HFFc6 (cell line): ENCODE results near the gene KCNK7. TPM values are rescaled to one million over a fixed set of nuclear protein-coding genes. Genes with fewer than 3 reads are reported as not detected.

Experiments used
- DNase-seq: peaks from one replicate; pipeline ENCODE4 v3.0.0-alpha.2; 2018
- H3K27ac Mint-ChIP-seq: 2 replicates; pipeline ENCODE4 v1.8.0; 2020; ENCODE audit warnings: mild to moderate bottlenecking, mixed read lengths
- H3K27me3 Mint-ChIP-seq: 2 replicates; pipeline ENCODE4 v1.8.0; 2021; ENCODE audit warnings: mild to moderate bottlenecking, moderate library complexity, mixed read lengths; ENCODE audit not compliant: insufficient read depth
- H3K36me3 Mint-ChIP-seq: 2 replicates; pipeline ENCODE4 v1.8.0; 2021; ENCODE audit warnings: low read depth, mixed read lengths
- H3K4me1 Mint-ChIP-seq: 2 replicates; pipeline ENCODE4 v1.8.0; 2020; ENCODE audit warnings: low read depth, mixed read lengths
- H3K4me3 Mint-ChIP-seq: 2 replicates; pipeline ENCODE4 v1.8.0; 2020; ENCODE audit warnings: mild to moderate bottlenecking, moderate library complexity, mixed read lengths
- H3K9me3 Mint-ChIP-seq: 2 replicates; pipeline ENCODE4 v1.8.0; 2020; ENCODE audit warnings: mild to moderate bottlenecking, mixed read lengths
- CTCF ChIP-seq: fragments of 200-600 bp; sonication (generic); IDR thresholded peaks from 2 replicates; pipeline ENCODE4 v1.5.0; 2021; ENCODE audit warnings: antibody characterized with exemption, mild to moderate bottlenecking
- total RNA-seq, 6 experiments: library from RNA; stranded (reverse); fragmentation: NEBNext Ultra II Directional; extraction: Animal tissue kit (Norgen Biotek cat#: 25700); gene quantifications; 2 replicates in 1 of 6; 3 replicates in 5 of 6; pipeline ENCODE4 v1.2.3, GENCODE V29; 2021

Gene KCNK7
- total RNA-seq, 6 experiments from 2014 or later: 0.16 to 0.31 (median 0.30) TPM; not detected in 3

GRCh38 chr11:65591939-65592857, 3.4 kb downstream of the KCNK7 start:
- peaks cover 15% of the 10 kb centered on the region for H3K4me1 Mint-ChIP-seq
- no peaks in the 10 kb centered on the region for H3K9me3 Mint-ChIP-seq
- no peak for DNase-seq
- no peak overlapping the region for H3K27ac Mint-ChIP-seq
- H3K27me3 Mint-ChIP-seq: peaks cover 4% of the 10 kb centered on the region; the same call in 1 of the 2 replicates
- no peak overlapping the region for H3K4me3 Mint-ChIP-seq
- H3K36me3 Mint-ChIP-seq: peaks cover 4% of the 10 kb centered on the region; the same call in 1 of the 2 replicates
- no peak for TF ChIP-seq CTCF

GRCh38 chr11:65590240-65590738, 5.3 kb downstream of the KCNK7 start:
- H3K9me3 Mint-ChIP-seq: no peaks in the 10 kb centered on the region
- no peak for DNase-seq
- H3K27ac Mint-ChIP-seq: no peak overlapping the region
- H3K4me3 Mint-ChIP-seq: no peak overlapping the region
- H3K4me1 Mint-ChIP-seq: peaks cover 29% of the 10 kb centered on the region
- H3K36me3 Mint-ChIP-seq: peaks cover 4% of the 10 kb centered on the region; the same call in 1 of the 2 replicates
- TF ChIP-seq CTCF: no peak
- H3K27me3 Mint-ChIP-seq: peaks cover 2% of the 10 kb centered on the region

GRCh38 chr11:65589444-65590239, 6.0 kb downstream of the KCNK7 start:
- H3K4me1 Mint-ChIP-seq: peaks cover 29% of the 10 kb centered on the region

GRCh38 chr11:65588199-65589054, 7.2 kb downstream of the KCNK7 start:
- Mint-ChIP-seq H3K4me3 (0 out of 2 replicates have a peak overlapping the region, but pooled peaks have one; percentile 15), H3K36me3 (peaks cover 10% of the 10 kb centered on the region; the same call in 1 of the 2 replicates), H3K27me3 (no peaks in the 10 kb centered on the region; the same call in 1 of the 2 replicates), H3K27ac (peak overlapping the region; percentile 66), H3K4me1 (peaks cover 29% of the 10 kb centered on the region), H3K9me3 (no peaks in the 10 kb centered on the region)
- DNase-seq: peak; percentile 46
- peak; percentile 74 for TF ChIP-seq CTCF

More at GRCh38 chr11:65589444-65590239, 6.0 kb downstream of the KCNK7 start:
- no peak for TF ChIP-seq CTCF
- no peaks in the 10 kb centered on the region for H3K9me3 Mint-ChIP-seq
- H3K36me3 Mint-ChIP-seq: peaks cover 4% of the 10 kb centered on the region; the same call in 1 of the 2 replicates
- DNase-seq: no peak
- H3K27ac Mint-ChIP-seq: no peak overlapping the region
- no peak overlapping the region for H3K4me3 Mint-ChIP-seq
- H3K27me3 Mint-ChIP-seq: no peaks in the 10 kb centered on the region; the same call in 1 of the 2 replicates
